Measurements from ENCODE around the gene RAB3GAP2. TPM values are rescaled to one million over a fixed set of nuclear protein-coding genes. Genes with fewer than 3 reads are reported as not detected.

The RAB3GAP2 gene
- total RNA-seq, 4 donors from 2014 or later: 16.5 to 24.2 (median 18.0) TPM

- Histone ChIP-seq H3K4me1 (no peaks in the 10 kb centered on the region), H3K27ac (no peak overlapping the region), H3K36me3 (peaks cover 0 to 36% of the 10 kb centered on the region in 2 donors), H3K9me3 (no peaks in the 10 kb centered on the region), H3K4me3 (no peak overlapping the region), H3K27me3 (no peaks in the 10 kb centered on the region)
- no peak for ATAC-seq
- intact Hi-C loops (cut with DNase I; ENCODE audit: low total_unique reads): no loop called here
- DNase-seq: no peak
- TF ChIP-seq POLR2A (IDR thresholded peaks at IDR 0.05): no peak
- in situ Hi-C loops (cut with MboI; ENCODE audit: low sequenced_read_pairs in 4 of 4): no loop called here
Measured at GRCh38 chr1:220186752-220187151, 85.5 kb downstream of the RAB3GAP2 start.

- in situ Hi-C loops (cut with MboI; ENCODE audit: low sequenced_read_pairs in 4 of 4) (no loop called here), intact Hi-C loops (cut with DNase I; ENCODE audit: low total_unique reads) (no loop called here)
- Histone ChIP-seq H3K9me3 (no peaks in the 10 kb centered on the region), H3K4me3 (no peak overlapping the region), H3K27ac (no peak overlapping the region), H3K36me3 (peaks cover 0 to 31% of the 10 kb centered on the region in 2 donors), H3K27me3 (no peaks in the 10 kb centered on the region), H3K4me1 (no peaks in the 10 kb centered on the region)
- ATAC-seq (no peak), DNase-seq (no peak)
- TF ChIP-seq POLR2A (IDR thresholded peaks at IDR 0.05): no peak
- TF ChIP-seq, protein P1, sequence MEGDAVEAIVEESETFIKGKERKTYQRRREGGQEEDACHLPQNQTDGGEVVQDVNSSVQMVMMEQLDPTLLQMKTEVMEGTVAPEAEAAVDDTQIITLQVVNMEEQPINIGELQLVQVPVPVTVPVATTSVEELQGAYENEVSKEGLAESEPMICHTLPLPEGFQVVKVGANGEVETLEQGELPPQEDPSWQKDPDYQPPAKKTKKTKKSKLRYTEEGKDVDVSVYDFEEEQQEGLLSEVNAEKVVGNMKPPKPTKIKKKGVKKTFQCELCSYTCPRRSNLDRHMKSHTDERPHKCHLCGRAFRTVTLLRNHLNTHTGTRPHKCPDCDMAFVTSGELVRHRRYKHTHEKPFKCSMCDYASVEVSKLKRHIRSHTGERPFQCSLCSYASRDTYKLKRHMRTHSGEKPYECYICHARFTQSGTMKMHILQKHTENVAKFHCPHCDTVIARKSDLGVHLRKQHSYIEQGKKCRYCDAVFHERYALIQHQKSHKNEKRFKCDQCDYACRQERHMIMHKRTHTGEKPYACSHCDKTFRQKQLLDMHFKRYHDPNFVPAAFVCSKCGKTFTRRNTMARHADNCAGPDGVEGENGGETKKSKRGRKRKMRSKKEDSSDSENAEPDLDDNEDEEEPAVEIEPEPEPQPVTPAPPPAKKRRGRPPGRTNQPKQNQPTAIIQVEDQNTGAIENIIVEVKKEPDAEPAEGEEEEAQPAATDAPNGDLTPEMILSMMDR (IDR thresholded peaks at IDR 0.05 in 4 of 5, conservative IDR thresholded peaks at IDR 0.05 in 1 of 5): no peak
Measured at GRCh38 chr1:220184506-220184905, 87.7 kb downstream of the RAB3GAP2 start.

- ATAC-seq (no peak), DNase-seq (no peak)
- Histone ChIP-seq H3K27ac (no peak overlapping the region), H3K36me3 (peaks cover 0 to 14% of the 10 kb centered on the region in 2 donors), H3K9me3 (no peaks in the 10 kb centered on the region), H3K27me3 (no peaks in the 10 kb centered on the region), H3K4me3 (no peak overlapping the region), H3K4me1 (no peaks in the 10 kb centered on the region)
- intact Hi-C loops (cut with DNase I; ENCODE audit: low total_unique reads) (no loop called here), in situ Hi-C loops (cut with MboI; ENCODE audit: low sequenced_read_pairs in 4 of 4) (no loop called here)
- TF ChIP-seq, protein P1 (IDR thresholded peaks at IDR 0.05 in 4 of 5, conservative IDR thresholded peaks at IDR 0.05 in 1 of 5): no peak
- no peak for TF ChIP-seq POLR2A (IDR thresholded peaks at IDR 0.05)
Measured at GRCh38 chr1:220182656-220183055, 89.6 kb downstream of the RAB3GAP2 start.

GRCh38 chr1:220182111-220182510 is 90.1 kb downstream of the RAB3GAP2 start:
- Histone ChIP-seq H3K36me3 (peaks cover 0 to 12% of the 10 kb centered on the region in 2 donors), H3K4me1 (no peaks in the 10 kb centered on the region), H3K27ac (no peak overlapping the region), H3K4me3 (no peak overlapping the region), H3K27me3 (no peaks in the 10 kb centered on the region), H3K9me3 (no peaks in the 10 kb centered on the region)
- TF ChIP-seq, protein P1 (IDR thresholded peaks at IDR 0.05 in 4 of 5, conservative IDR thresholded peaks at IDR 0.05 in 1 of 5): no peak
- TF ChIP-seq POLR2A (IDR thresholded peaks at IDR 0.05): no peak
- DNase-seq (no peak), ATAC-seq (no peak)
- intact Hi-C loops (cut with DNase I; ENCODE audit: low total_unique reads): no loop called here
- in situ Hi-C loops (cut with MboI; ENCODE audit: low sequenced_read_pairs in 4 of 4): no loop called here

GRCh38 chr1:220176540-220176939 is 95.7 kb downstream of the RAB3GAP2 start:
- TF ChIP-seq POLR2A (IDR thresholded peaks at IDR 0.05): no peak
- TF ChIP-seq, protein P1 (IDR thresholded peaks at IDR 0.05 in 4 of 5, conservative IDR thresholded peaks at IDR 0.05 in 1 of 5): no peak
- in situ Hi-C loops (cut with MboI; ENCODE audit: low sequenced_read_pairs in 4 of 4) (no loop called here), intact Hi-C loops (cut with DNase I; ENCODE audit: low total_unique reads) (no loop called here)
- Histone ChIP-seq H3K9me3 (no peaks in the 10 kb centered on the region), H3K4me3 (no peak overlapping the region), H3K36me3 (peaks cover 0 to 16% of the 10 kb centered on the region in 2 donors), H3K4me1 (no peaks in the 10 kb centered on the region), H3K27me3 (no peaks in the 10 kb centered on the region), H3K27ac (no peak overlapping the region)
- ATAC-seq (no peak), DNase-seq (no peak)
